Panc1 (cell line): Measurements from ENCODE around the gene SPTLC2. TPM values are rescaled to one million over a fixed set of nuclear protein-coding genes. Genes with fewer than 3 reads are reported as not detected.
A peak's percentile ranks its signal among the peaks of the same experiment; 100 is the strongest.

Source experiments
- ATAC-seq: fragments of 200-7000 bp; cut with Tn5 transposase; 2 replicates; pipeline ENCODE4 v1.9.1; 2020; ENCODE audit warnings: mild to moderate bottlenecking, moderate library complexity
- BruUV-seq: library from RNA; stranded (reverse); fragments of 400-500 nt; replicated peaks from 2 replicates; lab custom pipeline; 2021; lab: Mats Ljungman, UMichigan
- CTCF ChIA-PET: fragments of 300-600 bp; sonication (Branson Sonifier 250); formaldehyde crosslinking; loops from one replicate; lab custom pipeline; 2022; ENCODE audit warnings: antibody characterized with exemption; lab: Charles Lee
- POLR2A ChIA-PET: fragments of 300-600 bp; sonication (Branson Sonifier 250); formaldehyde crosslinking; loops from one replicate; lab custom pipeline; 2022; ENCODE audit warnings: antibody characterized with exemption; lab: Charles Lee
- DNase-seq: peaks from one replicate; pipeline ENCODE4 v3.0.0-alpha.2; 2010; ENCODE audit warnings: low read depth, low spot score
- H3K27ac ChIP-seq: 2 replicates; pipeline ENCODE4 v1.5.1; 2011; ENCODE audit warnings: mild to moderate bottlenecking, low read length, inconsistent platforms
- H3K27me3 ChIP-seq: fragments of 200-500 bp; sonication (Bioruptor generic); 2 replicates; pipeline ENCODE4 v1.6.0; 2014; ENCODE audit warnings: low read length, inconsistent platforms; ENCODE audit not compliant: control insufficient read depth, insufficient read depth
- H3K36me3 ChIP-seq: fragments of 200-500 bp; sonication (Bioruptor generic); 2 replicates; pipeline ENCODE4 v1.5.1; 2014; ENCODE audit warnings: inconsistent platforms, mild to moderate bottlenecking, low read length, moderate library complexity; ENCODE audit not compliant: control insufficient read depth, insufficient read depth
- H3K4me1 ChIP-seq: 2 replicates; pipeline ENCODE4 v1.5.1; 2011; ENCODE audit warnings: inconsistent platforms, mild to moderate bottlenecking, low read length, moderate library complexity; ENCODE audit not compliant: control insufficient read depth, insufficient read depth
- H3K4me3 ChIP-seq, 2 experiments: 2 replicates each; pipeline ENCODE4 v1.5.1; 2011 to 2012; ENCODE audit warnings: low read depth in 2 of 2, low read length in 2 of 2, mild to moderate bottlenecking in 2 of 2, inconsistent platforms in 1 of 2, moderate library complexity in 1 of 2
- H3K9me3 ChIP-seq: fragments of 200-500 bp; sonication (Bioruptor generic); 2 replicates; pipeline ENCODE4 v1.5.1; 2014; ENCODE audit warnings: low read depth, mild to moderate bottlenecking, inconsistent platforms, low read length, moderate library complexity; ENCODE audit not compliant: control insufficient read depth, insufficient read depth
- POLR2AphosphoS5 ChIP-seq: IDR thresholded peaks from 2 replicates; pipeline ENCODE4 v1.6.1; 2012; ENCODE audit warnings: mild to moderate bottlenecking, low read depth, low read length, moderate library complexity
- REST ChIP-seq, 2 experiments: IDR thresholded peaks; 2 replicates each; pipeline ENCODE4 v1.6.1; 2011 to 2012; ENCODE audit warnings: low read depth in 2 of 2, control low read depth in 1 of 2, low read length in 1 of 2, mild to moderate bottlenecking in 1 of 2, moderate library complexity in 1 of 2; ENCODE audit not compliant: insufficient read depth in 1 of 2
- SIN3A ChIP-seq: IDR thresholded peaks from 2 replicates; pipeline ENCODE4 v1.6.1; 2012; ENCODE audit warnings: low read depth, mild to moderate bottlenecking, low read length, moderate library complexity, borderline replicate concordance; ENCODE audit not compliant: insufficient read depth
- TCF7L2 ChIP-seq: IDR thresholded peaks from 2 replicates; pipeline ENCODE4 v1.6.1; 2011; ENCODE audit warnings: mild to moderate bottlenecking, low read depth, low read length, inconsistent platforms
- in situ Hi-C: cut with HindIII; loops from 2 replicates; pipeline ENCODE4 v1.10.0; 2016; ENCODE audit warnings: low sequenced_read_pairs, low pct_unique_long_range_greater_than_20kb
- intact Hi-C: fragments of 100-400 bp; cut with micrococcal nuclease; formaldehyde crosslinking; loops from one replicate; pipeline ENCODE4 v1.10.0; 2022; ENCODE audit not compliant: unreplicated experiment
- total RNA-seq: library from RNA; stranded (reverse); gene quantifications from one replicate; pipeline ENCODE4 v1.2.1, GENCODE V29; 2021; ENCODE audit not compliant: unreplicated experiment
- TF ChIP-seq, protein P1 (sequence below): fragments of 450-650 bp; IDR thresholded peaks from 2 replicates; pipeline ENCODE4 v1.5.1; 2017; ENCODE audit warnings: mild to moderate bottlenecking

SPTLC2 gene
- total RNA-seq, 1 experiment from 2014 or later, result 21.0 TPM

DNA sequence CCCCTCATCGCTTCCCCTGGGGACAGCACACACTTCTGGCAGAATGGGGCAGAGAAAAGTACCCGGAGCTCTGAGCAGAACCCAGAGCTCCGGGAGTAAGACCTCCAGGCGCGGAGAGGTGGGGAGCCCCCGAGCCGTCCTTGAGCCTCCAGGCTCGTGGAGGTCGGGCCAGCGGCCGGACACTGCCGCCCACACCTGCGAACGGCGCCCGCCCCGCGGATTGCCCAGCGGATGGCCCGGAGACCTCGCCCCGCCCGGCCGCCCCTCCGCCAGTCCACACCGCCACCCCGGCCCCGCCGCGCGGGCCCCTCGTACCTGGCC lies 344 bp downstream of the SPTLC2 start:
- Histone ChIP-seq H3K27me3 (no peaks in the 10 kb centered on the region), H3K9me3 (no peaks in the 10 kb centered on the region), H3K4me1 (peaks cover 15% of the 10 kb centered on the region), H3K27ac (peak overlapping the region; percentile 89), H3K36me3 (peaks cover 8% of the 10 kb centered on the region; the same call in 1 of the 2 replicates), H3K4me3 (peak overlapping the region; percentile 89 to 91)
- POLR2A ChIA-PET, result no interaction called here
- ATAC-seq (peak; percentile 24), DNase-seq (no peak)
- TF ChIP-seq, protein P1, sequence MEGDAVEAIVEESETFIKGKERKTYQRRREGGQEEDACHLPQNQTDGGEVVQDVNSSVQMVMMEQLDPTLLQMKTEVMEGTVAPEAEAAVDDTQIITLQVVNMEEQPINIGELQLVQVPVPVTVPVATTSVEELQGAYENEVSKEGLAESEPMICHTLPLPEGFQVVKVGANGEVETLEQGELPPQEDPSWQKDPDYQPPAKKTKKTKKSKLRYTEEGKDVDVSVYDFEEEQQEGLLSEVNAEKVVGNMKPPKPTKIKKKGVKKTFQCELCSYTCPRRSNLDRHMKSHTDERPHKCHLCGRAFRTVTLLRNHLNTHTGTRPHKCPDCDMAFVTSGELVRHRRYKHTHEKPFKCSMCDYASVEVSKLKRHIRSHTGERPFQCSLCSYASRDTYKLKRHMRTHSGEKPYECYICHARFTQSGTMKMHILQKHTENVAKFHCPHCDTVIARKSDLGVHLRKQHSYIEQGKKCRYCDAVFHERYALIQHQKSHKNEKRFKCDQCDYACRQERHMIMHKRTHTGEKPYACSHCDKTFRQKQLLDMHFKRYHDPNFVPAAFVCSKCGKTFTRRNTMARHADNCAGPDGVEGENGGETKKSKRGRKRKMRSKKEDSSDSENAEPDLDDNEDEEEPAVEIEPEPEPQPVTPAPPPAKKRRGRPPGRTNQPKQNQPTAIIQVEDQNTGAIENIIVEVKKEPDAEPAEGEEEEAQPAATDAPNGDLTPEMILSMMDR, result no peak
- no peak for TF ChIP-seq TCF7L2
- intact Hi-C loops, result no loop called here
- in situ Hi-C loops, result no loop called here
- BruUV-seq, result no TSS peak
- CTCF ChIA-PET, result no interaction called here

DNA sequence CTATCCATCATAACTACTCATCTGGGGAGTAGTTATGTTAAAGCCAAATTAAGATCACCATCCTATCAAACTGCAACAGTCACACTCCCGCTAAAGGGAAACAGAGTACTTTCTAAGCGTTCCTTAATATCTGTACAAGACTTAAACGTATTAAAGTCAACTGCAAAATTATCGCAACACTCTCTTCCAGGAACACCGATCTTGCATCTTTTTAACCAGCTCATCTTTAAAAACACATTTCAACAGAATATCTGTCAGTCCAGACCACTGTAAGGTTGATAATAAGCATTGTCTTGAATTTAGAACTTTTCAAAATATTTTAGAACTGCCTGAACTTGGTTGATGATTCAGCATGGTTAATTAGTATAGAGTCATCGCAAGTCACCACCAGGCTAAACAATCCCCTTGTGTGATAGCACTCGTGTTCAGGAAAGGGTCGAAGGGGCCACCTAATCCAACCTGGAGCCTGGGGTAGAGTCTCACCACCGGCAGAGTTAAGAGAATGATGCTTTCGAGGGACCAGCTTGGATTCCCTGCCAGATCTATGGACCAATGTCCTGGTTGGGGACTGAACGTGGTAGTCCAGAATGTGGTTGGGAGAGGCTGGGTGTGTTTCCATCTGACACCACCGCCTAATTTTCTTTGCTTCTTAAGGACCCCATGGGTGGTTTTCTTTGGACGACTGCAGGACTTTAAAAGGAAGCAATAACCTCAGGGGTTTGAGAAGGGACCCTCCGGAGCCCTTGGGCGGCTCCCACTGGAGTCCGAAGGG lies 890 bp downstream of the SPTLC2 start:
- in situ Hi-C loops, result no loop called here
- no peak for ATAC-seq
- H3K4me3 ChIP-seq, result peak overlapping the region; percentile 89 to 91
- peak overlapping the region; percentile 89 for H3K27ac ChIP-seq
- POLR2A ChIA-PET, result no interaction called here
- peaks cover 15% of the 10 kb centered on the region for H3K4me1 ChIP-seq
- intact Hi-C loops, result no loop called here
- TF ChIP-seq SIN3A, result no peak
- TF ChIP-seq POLR2AphosphoS5, result no peak
- TF ChIP-seq TCF7L2, result no peak
- TF ChIP-seq REST (IDR thresholded peaks at IDR 0.05; ENCODE audit: insufficient read depth in 1 of 2, low read depth in 2 of 2, low read length in 1 of 2), result no peak
- TF ChIP-seq, protein P1, result no peak
- H3K36me3 ChIP-seq, result peaks cover 8% of the 10 kb centered on the region; the same call in 1 of the 2 replicates
- DNase-seq, result no peak
- no TSS peak for BruUV-seq
- no peaks in the 10 kb centered on the region for H3K27me3 ChIP-seq
- CTCF ChIA-PET, result no interaction called here
- H3K9me3 ChIP-seq, result no peaks in the 10 kb centered on the region
